Parathyroid adenoma (tissue), 2 donors: ENCODE measurements around the gene CEP85.

ENCODE experiments used
- H2AFZ ChIP-seq: fragments of 300-600 bp; sonication (generic); one replicate; pipeline ENCODE4 v1.7.0; 2017; ENCODE audit warnings: antibody characterized with exemption, mild to moderate bottlenecking
- H3K27ac ChIP-seq: fragments of 300-600 bp; sonication (generic); one replicate; pipeline ENCODE4 v1.7.0; 2017
- H3K27me3 ChIP-seq: fragments of 300-600 bp; sonication (generic); one replicate; pipeline ENCODE4 v1.7.0; 2017; ENCODE audit warnings: low read length; ENCODE audit not compliant: control insufficient read depth, insufficient read depth
- H3K36me3 ChIP-seq: fragments of 300-600 bp; sonication (generic); one replicate; pipeline ENCODE4 v1.7.0; 2017; ENCODE audit warnings: low read length; ENCODE audit not compliant: control insufficient read depth, insufficient read depth
- H3K4me1 ChIP-seq: fragments of 300-600 bp; sonication (generic); one replicate; pipeline ENCODE4 v1.7.0; 2017; ENCODE audit warnings: control low read depth
- H3K4me2 ChIP-seq: fragments of 300-600 bp; sonication (generic); one replicate; pipeline ENCODE4 v1.7.0; 2017; ENCODE audit warnings: low read length
- H3K4me3 ChIP-seq: fragments of 300-600 bp; sonication (generic); one replicate; pipeline ENCODE4 v1.7.0; 2017; ENCODE audit warnings: low read depth, low read length
- H3K79me2 ChIP-seq: fragments of 300-600 bp; sonication (generic); one replicate; pipeline ENCODE4 v1.7.0; 2017; ENCODE audit warnings: control low read depth
- H3K9ac ChIP-seq: fragments of 300-600 bp; sonication (generic); one replicate; pipeline ENCODE4 v1.7.0; 2017; ENCODE audit warnings: mild to moderate bottlenecking
- H3K9me3 ChIP-seq: fragments of 300-600 bp; sonication (generic); one replicate; pipeline ENCODE4 v1.7.0; 2017; ENCODE audit warnings: low read length; ENCODE audit not compliant: control insufficient read depth
- CTCF ChIP-seq: fragments of 300-600 bp; sonication (generic); IDR thresholded peaks from one replicate; pipeline ENCODE4 v1.7.0; 2017; ENCODE audit warnings: antibody characterized with exemption, mild to moderate bottlenecking
- donor health status: primary hyperparathyroidism.

Gene CEP85

GRCh38 chr1:26283279-26283853 is 49.4 kb downstream of the CEP85 start:
- no peak overlapping the region for H3K9ac ChIP-seq
- H3K4me1 ChIP-seq = no peaks in the 10 kb centered on the region
- H3K4me3 ChIP-seq = no peak overlapping the region
- no peak for TF ChIP-seq CTCF
- no peak overlapping the region for H2AFZ ChIP-seq
- no peak overlapping the region for H3K4me2 ChIP-seq
- no peaks in the 10 kb centered on the region for H3K27me3 ChIP-seq
- no peak overlapping the region for H3K27ac ChIP-seq
- no peaks in the 10 kb centered on the region for H3K9me3 ChIP-seq
- no peaks in the 10 kb centered on the region for H3K36me3 ChIP-seq
- H3K79me2 ChIP-seq = no peaks in the 10 kb centered on the region

- Histone ChIP-seq H3K4me2 (no peak overlapping the region), H3K4me1 (no peaks in the 10 kb centered on the region), H2AFZ (no peak overlapping the region), H3K9me3 (no peaks in the 10 kb centered on the region), H3K27me3 (no peaks in the 10 kb centered on the region), H3K36me3 (no peaks in the 10 kb centered on the region), H3K4me3 (no peak overlapping the region), H3K27ac (no peak overlapping the region), H3K9ac (no peak overlapping the region), H3K79me2 (no peaks in the 10 kb centered on the region)
- TF ChIP-seq CTCF = no peak
Observed at GRCh38 chr1:26283871-26284596, 50.0 kb downstream of the CEP85 start.

DNA sequence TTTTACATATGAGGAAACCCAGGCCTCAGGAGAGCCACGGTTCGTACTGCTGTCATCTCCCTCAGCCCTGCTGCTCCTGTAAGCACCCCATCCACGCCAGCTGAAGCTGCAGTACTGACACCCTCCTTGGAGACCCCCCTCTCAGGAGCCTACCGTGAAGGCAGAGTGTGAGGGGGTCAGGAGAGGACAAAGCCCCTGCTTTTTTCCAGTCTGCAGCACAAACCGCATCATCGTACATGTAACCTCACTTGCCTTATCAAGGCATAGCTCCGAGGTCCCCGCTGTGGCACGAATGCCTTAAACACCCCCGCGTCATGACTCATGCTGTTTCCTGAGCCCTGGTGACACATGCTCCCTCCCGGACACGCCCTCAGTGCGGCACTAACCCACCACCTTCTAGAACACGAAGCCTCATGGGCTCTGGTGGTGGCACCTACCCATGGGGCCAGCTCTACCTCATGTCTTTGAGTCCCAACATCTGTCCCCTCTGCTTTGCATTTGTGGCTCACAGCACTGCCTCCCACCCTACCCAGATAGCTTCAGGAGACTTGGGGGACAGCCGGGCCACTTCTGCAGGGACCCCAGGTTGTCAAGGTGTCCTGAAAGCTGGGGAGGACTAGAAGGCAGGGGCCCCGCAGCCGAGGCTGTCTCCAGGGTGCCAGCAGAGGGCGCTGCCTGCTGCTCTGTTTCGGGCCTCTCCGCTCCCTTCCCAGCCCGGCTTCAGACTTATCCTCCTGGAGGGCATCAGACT is 50.8 kb downstream of the CEP85 start:
- H3K27me3 ChIP-seq = no peaks in the 10 kb centered on the region
- no peak overlapping the region for H2AFZ ChIP-seq
- TF ChIP-seq CTCF = peak; percentile 43
- no peaks in the 10 kb centered on the region for H3K9me3 ChIP-seq
- H3K4me3 ChIP-seq = no peak overlapping the region
- no peaks in the 10 kb centered on the region for H3K4me1 ChIP-seq
- no peak overlapping the region for H3K27ac ChIP-seq
- H3K9ac ChIP-seq = no peak overlapping the region
- H3K36me3 ChIP-seq = no peaks in the 10 kb centered on the region
- H3K79me2 ChIP-seq = no peaks in the 10 kb centered on the region
- H3K4me2 ChIP-seq = no peak overlapping the region

- Histone ChIP-seq H3K27me3 (no peaks in the 10 kb centered on the region), H3K79me2 (no peaks in the 10 kb centered on the region), H3K4me1 (no peaks in the 10 kb centered on the region), H3K9me3 (no peaks in the 10 kb centered on the region), H3K4me2 (no peak overlapping the region), H3K36me3 (no peaks in the 10 kb centered on the region), H3K27ac (no peak overlapping the region), H3K9ac (no peak overlapping the region), H2AFZ (no peak overlapping the region), H3K4me3 (no peak overlapping the region)
- TF ChIP-seq CTCF = no peak
Observed at GRCh38 chr1:26285366-26286063, 51.5 kb downstream of the CEP85 start.
